HFFc6 (cell line): Measurements from ENCODE around the gene GPR22. TPM values are rescaled to one million over a fixed set of nuclear protein-coding genes. Genes with fewer than 3 reads are reported as not detected.

Experiments
- DNase-seq: peaks from one replicate; pipeline ENCODE4 v3.0.0-alpha.2; 2018
- H3K27ac Mint-ChIP-seq: 2 replicates; pipeline ENCODE4 v1.8.0; 2020; ENCODE audit warnings: mild to moderate bottlenecking, mixed read lengths
- H3K27me3 Mint-ChIP-seq: 2 replicates; pipeline ENCODE4 v1.8.0; 2021; ENCODE audit warnings: mild to moderate bottlenecking, moderate library complexity, mixed read lengths; ENCODE audit not compliant: insufficient read depth
- H3K36me3 Mint-ChIP-seq: 2 replicates; pipeline ENCODE4 v1.8.0; 2021; ENCODE audit warnings: low read depth, mixed read lengths
- H3K4me1 Mint-ChIP-seq: 2 replicates; pipeline ENCODE4 v1.8.0; 2020; ENCODE audit warnings: low read depth, mixed read lengths
- H3K4me3 Mint-ChIP-seq: 2 replicates; pipeline ENCODE4 v1.8.0; 2020; ENCODE audit warnings: mild to moderate bottlenecking, moderate library complexity, mixed read lengths
- H3K9me3 Mint-ChIP-seq: 2 replicates; pipeline ENCODE4 v1.8.0; 2020; ENCODE audit warnings: mild to moderate bottlenecking, mixed read lengths
- total RNA-seq, 6 experiments: library from RNA; stranded (reverse); fragmentation: NEBNext Ultra II Directional; extraction: Animal tissue kit (Norgen Biotek cat#: 25700); gene quantifications; 2 replicates in 1 of 6; 3 replicates in 5 of 6; pipeline ENCODE4 v1.2.3, GENCODE V29; 2021
- TF ChIP-seq, protein P1 (sequence below): fragments of 200-600 bp; sonication (generic); IDR thresholded peaks from 2 replicates; pipeline ENCODE4 v1.5.0; 2021; ENCODE audit warnings: antibody characterized with exemption, mild to moderate bottlenecking

GPR22 gene
- total RNA-seq, 6 experiments from 2014 or later, result not detected

DNA sequence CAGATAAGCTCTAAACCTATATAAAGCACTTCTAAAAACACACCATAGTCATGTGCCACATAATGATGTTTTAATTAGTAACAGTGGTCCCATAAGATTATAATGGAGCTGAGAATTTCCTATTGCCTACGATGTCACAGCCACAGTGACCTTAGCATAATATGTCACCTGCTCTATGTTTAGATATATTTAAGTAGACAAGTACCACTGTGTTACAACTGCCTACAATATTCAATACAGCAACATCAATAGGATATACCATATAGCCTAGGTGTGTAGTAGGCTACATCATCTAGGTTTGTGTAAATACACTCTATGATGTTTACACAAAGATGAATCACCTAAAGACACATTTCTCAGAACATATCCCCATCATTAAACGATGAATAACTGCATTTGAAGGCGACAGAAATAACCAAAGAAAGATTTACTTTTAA, 24.5 kb downstream of the GPR22 start:
- Mint-ChIP-seq H3K27ac (no peak overlapping the region), H3K4me1 (peaks cover 28% of the 10 kb centered on the region), H3K36me3 (0 out of 2 replicates have a peak, but pooled peaks cover 5% of the 10 kb centered on the region), H3K4me3 (no peak overlapping the region), H3K9me3 (no peaks in the 10 kb centered on the region), H3K27me3 (peaks cover 2% of the 10 kb centered on the region)
- DNase-seq, result no peak
- TF ChIP-seq, protein P1, sequence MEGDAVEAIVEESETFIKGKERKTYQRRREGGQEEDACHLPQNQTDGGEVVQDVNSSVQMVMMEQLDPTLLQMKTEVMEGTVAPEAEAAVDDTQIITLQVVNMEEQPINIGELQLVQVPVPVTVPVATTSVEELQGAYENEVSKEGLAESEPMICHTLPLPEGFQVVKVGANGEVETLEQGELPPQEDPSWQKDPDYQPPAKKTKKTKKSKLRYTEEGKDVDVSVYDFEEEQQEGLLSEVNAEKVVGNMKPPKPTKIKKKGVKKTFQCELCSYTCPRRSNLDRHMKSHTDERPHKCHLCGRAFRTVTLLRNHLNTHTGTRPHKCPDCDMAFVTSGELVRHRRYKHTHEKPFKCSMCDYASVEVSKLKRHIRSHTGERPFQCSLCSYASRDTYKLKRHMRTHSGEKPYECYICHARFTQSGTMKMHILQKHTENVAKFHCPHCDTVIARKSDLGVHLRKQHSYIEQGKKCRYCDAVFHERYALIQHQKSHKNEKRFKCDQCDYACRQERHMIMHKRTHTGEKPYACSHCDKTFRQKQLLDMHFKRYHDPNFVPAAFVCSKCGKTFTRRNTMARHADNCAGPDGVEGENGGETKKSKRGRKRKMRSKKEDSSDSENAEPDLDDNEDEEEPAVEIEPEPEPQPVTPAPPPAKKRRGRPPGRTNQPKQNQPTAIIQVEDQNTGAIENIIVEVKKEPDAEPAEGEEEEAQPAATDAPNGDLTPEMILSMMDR, result no peak

GRCh38 chr7:107494884-107495283, 25.0 kb downstream of the GPR22 start:
- DNase-seq, result no peak
- H3K27me3 Mint-ChIP-seq, result peaks cover 2% of the 10 kb centered on the region
- peaks cover 33% of the 10 kb centered on the region for H3K4me1 Mint-ChIP-seq
- H3K9me3 Mint-ChIP-seq, result no peaks in the 10 kb centered on the region
- no peak overlapping the region; the same call in 1 of the 2 replicates for H3K27ac Mint-ChIP-seq
- H3K4me3 Mint-ChIP-seq, result no peak overlapping the region
- H3K36me3 Mint-ChIP-seq, result 0 out of 2 replicates have a peak, but pooled peaks cover 5% of the 10 kb centered on the region
- TF ChIP-seq, protein P1, result no peak

DNA sequence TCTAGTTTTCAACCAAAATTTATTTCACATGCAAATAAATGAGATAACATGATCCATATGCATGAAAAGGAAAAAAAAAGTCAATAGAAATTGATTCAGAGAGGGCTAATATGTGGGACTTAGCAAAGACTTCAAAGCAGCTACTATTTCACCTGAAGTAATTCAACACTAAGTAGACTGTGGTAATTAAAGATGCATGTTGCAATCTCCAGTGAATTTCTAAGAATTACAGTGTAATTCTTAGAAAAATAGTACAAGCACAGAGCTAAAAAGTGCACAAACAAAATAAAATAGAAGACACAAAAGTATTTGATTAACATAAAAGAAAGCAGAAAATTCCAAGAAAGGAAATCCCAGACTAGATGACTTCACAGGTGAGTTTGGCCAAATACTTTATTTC, 25.7 kb downstream of the GPR22 start:
- H3K27ac Mint-ChIP-seq, result no peak overlapping the region
- H3K4me1 Mint-ChIP-seq, result peaks cover 35% of the 10 kb centered on the region
- H3K9me3 Mint-ChIP-seq, result no peaks in the 10 kb centered on the region
- H3K4me3 Mint-ChIP-seq, result no peak overlapping the region
- no peak for DNase-seq
- H3K36me3 Mint-ChIP-seq, result 0 out of 2 replicates have a peak, but pooled peaks cover 5% of the 10 kb centered on the region
- TF ChIP-seq, protein P1, result no peak
- no peaks in the 10 kb centered on the region; the same call in 1 of the 2 replicates for H3K27me3 Mint-ChIP-seq

DNA sequence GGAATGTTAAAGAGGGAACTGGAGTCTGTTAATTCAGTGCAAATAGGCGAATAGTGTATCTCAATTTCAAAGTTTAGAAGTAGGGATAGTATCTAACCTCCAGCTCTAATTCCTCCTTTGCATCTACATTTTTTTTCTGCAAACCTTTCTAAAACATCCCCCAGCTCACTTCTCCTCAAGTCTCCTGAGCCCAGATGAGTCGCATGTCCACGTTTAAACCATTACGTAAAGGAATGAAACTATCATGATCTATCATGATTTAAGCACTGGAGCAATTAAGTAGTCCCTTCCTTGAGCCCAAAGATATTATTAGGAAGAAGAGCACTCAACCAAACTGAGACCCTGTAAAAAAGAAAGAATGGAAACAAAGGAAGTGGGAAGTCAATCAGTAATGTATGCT, 29.9 kb downstream of the GPR22 start:
- peaks cover 12% of the 10 kb centered on the region for H3K4me1 Mint-ChIP-seq
- 0 out of 2 replicates have a peak, but pooled peaks cover 3% of the 10 kb centered on the region for H3K36me3 Mint-ChIP-seq
- H3K9me3 Mint-ChIP-seq, result no peaks in the 10 kb centered on the region
- H3K27me3 Mint-ChIP-seq, result no peaks in the 10 kb centered on the region; the same call in 1 of the 2 replicates
- TF ChIP-seq, protein P1, result no peak
- no peak overlapping the region for H3K27ac Mint-ChIP-seq
- H3K4me3 Mint-ChIP-seq, result no peak overlapping the region
- no peak for DNase-seq

DNA sequence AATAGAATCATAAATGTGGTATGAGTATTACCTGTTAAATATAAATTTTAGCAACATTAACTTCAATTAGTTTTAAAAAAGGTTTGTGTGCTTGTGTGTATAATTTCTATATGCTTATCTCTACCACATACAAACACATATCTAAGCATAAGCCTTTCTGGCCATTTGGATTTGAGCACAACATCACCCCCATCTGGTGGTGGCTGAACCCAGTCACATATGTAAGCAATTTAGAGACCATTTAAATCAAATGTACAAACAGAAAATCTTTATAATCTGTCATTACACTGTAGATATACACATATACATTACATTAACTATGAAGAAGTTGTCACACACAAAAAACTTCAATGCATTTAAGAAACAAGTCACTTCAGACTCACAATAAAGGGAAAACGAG, 31.7 kb downstream of the GPR22 start:
- no peaks in the 10 kb centered on the region for H3K27me3 Mint-ChIP-seq
- TF ChIP-seq, protein P1, result peak; percentile 79
- DNase-seq, result peak; percentile 52
- no peak overlapping the region for H3K4me3 Mint-ChIP-seq
- H3K36me3 Mint-ChIP-seq, result no peaks in the 10 kb centered on the region
- no peak overlapping the region for H3K27ac Mint-ChIP-seq
- H3K4me1 Mint-ChIP-seq, result peaks cover 7% of the 10 kb centered on the region
- no peaks in the 10 kb centered on the region for H3K9me3 Mint-ChIP-seq

DNA sequence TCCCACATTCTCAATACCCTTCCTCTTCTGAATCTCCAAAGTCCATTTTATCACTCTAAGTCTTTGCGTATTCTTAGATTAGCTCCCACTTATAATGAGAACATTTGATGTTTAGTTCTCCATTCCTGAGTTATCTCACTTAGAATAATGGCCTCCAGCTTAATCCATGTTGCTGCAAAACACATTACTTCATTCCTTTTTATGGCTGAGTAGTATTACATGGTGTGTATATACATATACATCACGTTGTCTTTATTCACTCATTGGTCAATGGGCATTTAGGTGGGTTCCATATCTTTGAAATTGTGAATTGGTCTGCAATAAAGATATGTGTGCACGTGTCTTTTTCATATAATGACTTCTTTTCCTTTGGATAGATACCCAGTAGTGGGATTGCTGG, 32.3 kb downstream of the GPR22 start:
- DNase-seq, result no peak
- H3K9me3 Mint-ChIP-seq, result no peaks in the 10 kb centered on the region
- H3K36me3 Mint-ChIP-seq, result no peaks in the 10 kb centered on the region
- no peak overlapping the region for H3K4me3 Mint-ChIP-seq
- H3K27ac Mint-ChIP-seq, result no peak overlapping the region
- H3K27me3 Mint-ChIP-seq, result no peaks in the 10 kb centered on the region
- TF ChIP-seq, protein P1, result no peak
- peaks cover 7% of the 10 kb centered on the region for H3K4me1 Mint-ChIP-seq
